Pancreas (tissue), 10 donors: ENCODE data around the gene RPS27. TPM values are rescaled to one million over a fixed set of nuclear protein-coding genes. Genes with fewer than 3 reads are reported as not detected.
"Not testable (repeated sequence)": the region's sequence is repeated elsewhere in the genome, so short reads cannot be mapped to it uniquely, and the experiment has no call there.

Experiments
- ATAC-seq, 4 donors: fragments of 200-7000 bp; cut with Tn5 transposase; one replicate each; pipeline versions ENCODE4 v1.8.0 to v1.9.1; 2020; ENCODE audit warnings: mild to moderate bottlenecking in 4 of 4, moderate library complexity in 4 of 4
- DNase-seq, 6 donors: peaks; one replicate each; pipeline ENCODE4 v3.0.0-alpha.2; 2020
- FAIRE-seq: peaks from 2 replicates; lab custom pipeline; 2012; peaks lifted over from hg19 to GRCh38; lab: Jason Lieb, UNC
- H3K27ac ChIP-seq, 4 donors: fragments of 200-600 bp; sonication (generic); 1 replicate in 3 of 4; 2 replicates in 1 of 4; pipeline versions ENCODE4 v1.5.0 to v1.8.0; 2020
- H3K27me3 ChIP-seq, 4 donors: fragments of 200-600 bp; one replicate each; pipeline ENCODE4 v1.8.0; 2021
- H3K36me3 ChIP-seq, 3 donors: fragments of 200-600 bp; sonication (generic) in 1 of 3; one replicate each; pipeline versions ENCODE4 v1.5.0 to v1.8.0; 2020 to 2021
- H3K4me1 ChIP-seq, 3 donors: fragments of 200-600 bp; one replicate each; pipeline ENCODE4 v1.8.0; 2021
- H3K4me3 ChIP-seq, 4 donors: fragments of 200-600 bp; sonication (generic) in 2 of 4; one replicate each; pipeline versions ENCODE4 v1.5.0 to v1.8.0; 2020 to 2021
- H3K9me3 ChIP-seq, 4 donors: fragments of 200-600 bp; one replicate each; pipeline ENCODE4 v1.8.0; 2021
- WGBS, 2 donors: extraction: QIAGEN DNeasy Blood & Tissue Kit; methylation state at CpG; one replicate each; pipeline ENCODE4 v1.1.7; 2013; 5-methylcytosine and 5-hydroxymethylcytosine counted together
- intact Hi-C, 3 donors: fragments of 100-400 bp; cut with DNase I; formaldehyde crosslinking; loops; one replicate each; pipeline versions ENCODE4 v1.11.1 to v1.14.2; 2022
- polyA plus RNA-seq, 2 donors: library from polyadenylated mRNA; stranded (reverse); fragments of 200-250 nt; gene quantifications; one replicate each; pipeline ENCODE4 v1.2.3, GENCODE V29; 2013
- total RNA-seq, 6 donors: library from RNA; stranded (reverse); fragmentation: NEBNext Ultra II Directional in 4 of 6; extraction: Animal tissue kit (Norgen Biotek cat#: 25700) in 4 of 6; gene quantifications; one replicate each; pipeline versions ENCODE4 v1.2.1 to v1.2.4, GENCODE V29; 2021 to 2023
- TF ChIP-seq, protein P1 (sequence below), 4 donors: fragments of 200-600 bp; sonication (generic) in 3 of 4; IDR thresholded peaks; one replicate each; pipeline versions ENCODE4 v1.5.0 to v1.8.0; 2021; ENCODE audit warnings: antibody characterized with exemption in 4 of 4
- donor health status: healthy with polysubstance abuse.
- donor health status: DM: no; HTN: no; CAD: no; lungs with moderate emphysema.
- donor health status: DM: no; HTN: no; CAD: no.
- donor health status: control.
- donor health status: control.
- donor health status: Bipolar disorder and iron deficiency.
- donor health status: DM: yes; HTN: yes; CAD: no.
- donor health status: DM: no; HTN: no; CAD: no.
- donor health status: DM: no; HTN: no; CAD: no.
- donor health status: DM: yes; HTN: yes; CAD: no.

RPS27 gene
- total and polyA plus RNA-seq, 8 donors = 617 to 5,933 (median 951) TPM

DNA sequence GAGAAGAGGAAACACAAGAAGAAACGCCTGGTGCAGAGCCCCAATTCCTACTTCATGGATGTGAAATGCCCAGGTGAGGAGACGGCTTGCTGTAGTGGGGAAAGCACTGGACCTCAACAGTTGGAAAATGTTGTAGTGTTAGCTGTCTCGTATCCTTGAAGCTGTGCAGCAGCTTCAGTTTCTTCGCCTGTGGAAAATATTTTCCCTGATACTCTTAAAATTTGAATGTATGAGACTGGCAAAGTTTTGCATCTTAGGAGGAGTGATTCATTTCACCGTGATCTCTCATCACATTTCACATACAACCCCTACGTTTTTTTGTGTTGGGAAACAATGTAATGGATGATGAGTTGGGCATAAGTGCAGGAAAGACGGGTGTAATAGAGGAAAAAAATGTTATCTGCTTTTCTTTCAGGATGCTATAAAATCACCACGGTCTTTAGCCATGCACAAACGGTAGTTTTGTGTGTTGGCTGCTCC lies 629 bp downstream of the RPS27 start:
- peaks cover 11 to 17% (median 14%) of the 10 kb centered on the region in 3 donors for H3K4me1 ChIP-seq
- H3K4me3 ChIP-seq = peak overlapping the region; percentile 79 to 87 (median 85)
- 4 to 5% methylated on average over 9 of the region's 9 CpGs for WGBS, 2 donors
- no peaks in the 10 kb centered on the region for H3K27me3 ChIP-seq
- intact Hi-C loops = no loop called here
- DNase-seq = no peak
- no peaks in the 10 kb centered on the region for H3K9me3 ChIP-seq
- no peak for ATAC-seq
- FAIRE-seq = no peak
- TF ChIP-seq, protein P1, sequence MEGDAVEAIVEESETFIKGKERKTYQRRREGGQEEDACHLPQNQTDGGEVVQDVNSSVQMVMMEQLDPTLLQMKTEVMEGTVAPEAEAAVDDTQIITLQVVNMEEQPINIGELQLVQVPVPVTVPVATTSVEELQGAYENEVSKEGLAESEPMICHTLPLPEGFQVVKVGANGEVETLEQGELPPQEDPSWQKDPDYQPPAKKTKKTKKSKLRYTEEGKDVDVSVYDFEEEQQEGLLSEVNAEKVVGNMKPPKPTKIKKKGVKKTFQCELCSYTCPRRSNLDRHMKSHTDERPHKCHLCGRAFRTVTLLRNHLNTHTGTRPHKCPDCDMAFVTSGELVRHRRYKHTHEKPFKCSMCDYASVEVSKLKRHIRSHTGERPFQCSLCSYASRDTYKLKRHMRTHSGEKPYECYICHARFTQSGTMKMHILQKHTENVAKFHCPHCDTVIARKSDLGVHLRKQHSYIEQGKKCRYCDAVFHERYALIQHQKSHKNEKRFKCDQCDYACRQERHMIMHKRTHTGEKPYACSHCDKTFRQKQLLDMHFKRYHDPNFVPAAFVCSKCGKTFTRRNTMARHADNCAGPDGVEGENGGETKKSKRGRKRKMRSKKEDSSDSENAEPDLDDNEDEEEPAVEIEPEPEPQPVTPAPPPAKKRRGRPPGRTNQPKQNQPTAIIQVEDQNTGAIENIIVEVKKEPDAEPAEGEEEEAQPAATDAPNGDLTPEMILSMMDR (IDR thresholded peaks at IDR 0.05) = no peak
- peak overlapping the region; percentile 75 to 96 (median 92) for H3K27ac ChIP-seq
- H3K36me3 ChIP-seq = peaks cover 0 to 26% (median 4%) of the 10 kb centered on the region in 3 donors

DNA sequence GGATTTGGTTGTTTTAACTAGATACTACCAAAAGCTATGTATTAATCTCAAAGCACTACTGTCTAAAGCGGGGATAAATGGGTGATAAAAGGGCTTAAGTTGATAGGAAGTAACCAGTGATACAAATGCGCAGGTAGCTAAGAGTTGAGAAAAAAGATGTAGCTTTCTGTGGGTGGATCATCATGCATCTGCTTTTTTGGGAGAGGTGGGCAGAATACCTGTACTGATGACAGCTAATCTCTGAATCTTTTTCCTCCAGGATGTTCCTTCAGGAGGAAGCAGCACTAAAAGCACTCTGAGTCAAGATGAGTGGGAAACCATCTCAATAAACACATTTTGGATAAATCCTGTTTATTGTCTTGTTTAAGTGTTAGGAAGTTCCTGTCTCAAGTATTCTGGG lies 1.2 kb downstream of the RPS27 start:
- Histone ChIP-seq H3K4me1 (peaks cover 11 to 17% (median 14%) of the 10 kb centered on the region in 3 donors), H3K4me3 (peak overlapping the region; percentile 79 to 87 (median 85)), H3K27me3 (no peaks in the 10 kb centered on the region), H3K36me3 (peaks cover 0 to 26% (median 4%) of the 10 kb centered on the region in 3 donors), H3K27ac (peak overlapping the region in 2 of 4 donors; percentile 93 to 96), H3K9me3 (no peaks in the 10 kb centered on the region)
- FAIRE-seq (no peak), ATAC-seq (no peak), DNase-seq (no peak)
- intact Hi-C loops = no loop called here
- TF ChIP-seq, protein P1 (IDR thresholded peaks at IDR 0.05) = no peak
- 78 to 83% methylated on average over 2 of the region's 2 CpGs for WGBS, 2 donors

DNA sequence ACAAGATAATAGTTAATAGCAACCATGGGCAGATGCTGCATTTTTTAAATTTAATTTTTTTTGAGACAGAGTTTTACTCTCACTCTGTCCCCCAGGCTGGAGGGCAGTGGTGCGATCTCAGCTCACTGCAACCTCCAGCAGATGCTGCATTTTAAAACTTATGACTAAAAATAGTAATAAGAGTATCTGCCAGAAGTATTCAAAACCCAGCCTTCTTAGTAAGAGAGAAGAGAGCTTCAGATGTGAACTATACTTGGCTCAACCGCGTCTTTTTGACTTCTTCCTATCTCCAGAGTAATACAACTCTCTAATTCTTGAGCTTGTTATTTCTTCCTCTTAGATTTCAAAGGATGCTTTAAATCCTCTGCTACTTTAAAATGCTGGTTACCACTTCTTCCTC lies 4.6 kb downstream of the RPS27 start:
- H3K4me3 ChIP-seq = no peak overlapping the region
- no peak for FAIRE-seq
- H3K9me3 ChIP-seq = no peaks in the 10 kb centered on the region
- no peak for ATAC-seq
- no peak for DNase-seq
- H3K36me3 ChIP-seq = peaks cover 0 to 26% (median 4%) of the 10 kb centered on the region in 3 donors
- TF ChIP-seq, protein P1 (IDR thresholded peaks at IDR 0.05) = no peak
- H3K27ac ChIP-seq = no peak overlapping the region
- 87 to 93% methylated on average over 3 of the region's 3 CpGs for WGBS, 2 donors
- H3K27me3 ChIP-seq = no peaks in the 10 kb centered on the region
- intact Hi-C loops = no loop called here
- H3K4me1 ChIP-seq = peaks cover 11 to 17% (median 14%) of the 10 kb centered on the region in 3 donors

DNA sequence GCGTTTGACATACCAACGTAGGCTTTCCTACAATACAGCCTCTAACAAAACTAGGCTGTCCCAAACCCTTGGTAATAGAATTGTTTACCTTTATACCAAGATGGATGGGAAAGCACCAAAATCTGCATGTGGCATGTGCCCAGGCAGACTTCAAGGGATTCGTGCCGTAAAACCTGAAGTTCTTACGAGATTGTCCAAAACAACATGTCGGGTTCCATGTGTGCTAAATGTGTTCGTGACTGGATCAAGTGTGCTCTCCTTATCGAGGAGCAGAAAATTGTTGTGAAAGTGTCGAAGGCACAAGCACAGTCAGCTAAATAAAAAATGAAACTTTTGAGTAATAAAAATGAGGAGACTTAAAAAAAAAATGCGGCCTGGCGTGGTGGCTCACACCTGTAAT lies 5.1 kb downstream of the RPS27 start:
- Histone ChIP-seq H3K27me3 (no peaks in the 10 kb centered on the region), H3K4me1 (peaks cover 11 to 17% (median 14%) of the 10 kb centered on the region in 3 donors), H3K36me3 (peaks cover 0 to 26% (median 4%) of the 10 kb centered on the region in 3 donors), H3K27ac (no peak overlapping the region), H3K9me3 (no peaks in the 10 kb centered on the region), H3K4me3 (no peak overlapping the region)
- intact Hi-C loops = no loop called here
- FAIRE-seq (no peak), DNase-seq (no peak), ATAC-seq (no peak)
- 91 to 98% methylated on average over 11 of the region's 11 CpGs for WGBS, 2 donors
- TF ChIP-seq, protein P1 (IDR thresholded peaks at IDR 0.05) = no peak

DNA sequence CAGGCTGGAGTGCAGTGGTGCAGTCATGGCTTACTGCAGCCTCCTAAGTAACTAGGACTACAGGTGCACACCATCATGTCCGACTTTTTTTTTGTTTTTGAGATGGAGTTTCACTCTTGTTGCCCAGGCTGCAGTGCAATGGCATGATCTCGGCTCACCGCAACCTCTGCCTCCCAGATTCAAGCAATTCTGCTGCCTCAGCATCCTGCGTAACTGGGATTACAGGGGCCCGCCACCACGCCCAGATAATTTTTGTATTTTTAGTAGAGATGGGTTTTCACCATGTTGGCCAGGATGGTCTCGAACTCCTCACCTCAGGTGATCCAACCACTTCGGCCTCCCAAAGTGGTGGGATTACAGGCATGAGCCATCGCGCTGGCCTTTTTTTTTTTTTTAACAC lies 6.3 kb downstream of the RPS27 start:
- H3K27ac ChIP-seq, DNase-seq, ATAC-seq, FAIRE-seq, H3K27me3 ChIP-seq, H3K9me3 ChIP-seq, intact Hi-C loops, H3K4me3 ChIP-seq: not testable (repeated sequence)
- Histone ChIP-seq H3K4me1 (peaks cover 10 to 12% (median 12%) of the 10 kb centered on the region in 3 donors), H3K36me3 (peaks cover 0 to 25% (median 4%) of the 10 kb centered on the region in 3 donors)
- 90 to 94% methylated on average over 10 of the region's 10 CpGs for WGBS, 2 donors
